Mesenchymal stem cell (in vitro differentiated cells and primary cell): ENCODE results near the gene CDH23.

Experiments used
- DNase-seq: peaks from one replicate; pipeline ENCODE4 v3.0.0-alpha.2; 2013
- H2AFZ ChIP-seq: one replicate; pipeline ENCODE4 v1.6.1; 2013; ENCODE audit warnings: low read depth, mild to moderate bottlenecking, control low read depth, inconsistent platforms, low read length, moderate library complexity
- H2AK5ac ChIP-seq: 2 replicates; pipeline ENCODE4 v1.6.1; 2013; ENCODE audit warnings: low read length, moderate library complexity, mild to moderate bottlenecking, inconsistent platforms; ENCODE audit not compliant: severe bottlenecking
- H2BK120ac ChIP-seq: one replicate; pipeline ENCODE4 v1.6.1; 2013; ENCODE audit warnings: low read depth, mild to moderate bottlenecking, inconsistent platforms, low read length, moderate library complexity
- H2BK12ac ChIP-seq, 2 experiments: one replicate each; pipeline ENCODE4 v1.6.1; 2013; ENCODE audit warnings: inconsistent platforms in 2 of 2, low read length in 2 of 2, mild to moderate bottlenecking in 2 of 2, moderate library complexity in 2 of 2, control low read depth in 1 of 2
- H2BK15ac ChIP-seq: one replicate; pipeline ENCODE4 v1.6.1; 2013; ENCODE audit warnings: mild to moderate bottlenecking, low read depth, inconsistent platforms; ENCODE audit not compliant: poor library complexity, severe bottlenecking
- H2BK5ac ChIP-seq: 2 replicates; pipeline ENCODE4 v1.6.1; 2013; ENCODE audit warnings: low read depth, mild to moderate bottlenecking, low read length, control low read depth, inconsistent platforms; ENCODE audit not compliant: poor library complexity, severe bottlenecking
- H3K14ac ChIP-seq, 2 experiments: one replicate each; pipeline ENCODE4 v1.6.1; 2013; ENCODE audit warnings: inconsistent platforms in 2 of 2, low read length in 2 of 2, control low read depth in 1 of 2, mild to moderate bottlenecking in 1 of 2, moderate library complexity in 1 of 2
- H3K18ac ChIP-seq, 2 experiments: one replicate each; pipeline ENCODE4 v1.6.1; 2013; ENCODE audit warnings: inconsistent platforms in 2 of 2, low read length in 2 of 2, control low read depth in 1 of 2, low read depth in 1 of 2, mild to moderate bottlenecking in 1 of 2
- H3K23ac ChIP-seq, 2 experiments: one replicate each; pipeline ENCODE4 v1.6.1; 2013; ENCODE audit warnings: inconsistent platforms in 2 of 2, low read length in 2 of 2, mild to moderate bottlenecking in 2 of 2, moderate library complexity in 2 of 2, control low read depth in 1 of 2
- H3K27ac ChIP-seq: 2 replicates; pipeline ENCODE4 v1.5.1; 2013; ENCODE audit warnings: mild to moderate bottlenecking, moderate library complexity, low read length, control low read depth, inconsistent platforms; ENCODE audit not compliant: poor library complexity, severe bottlenecking
- H3K27me3 ChIP-seq, 2 experiments: 2 replicates each; pipeline versions ENCODE4 v1.6.1 to v1.7.0; 2013; ENCODE audit warnings: low read length in 2 of 2, mild to moderate bottlenecking in 2 of 2, moderate library complexity in 2 of 2, control low read depth in 1 of 2, inconsistent platforms in 1 of 2; ENCODE audit not compliant: control insufficient read depth in 1 of 2, insufficient read depth in 1 of 2
- H3K36me3 ChIP-seq, 2 experiments: 2 replicates each; pipeline versions ENCODE4 v1.6.1 to v1.7.0; 2013; ENCODE audit warnings: low read length in 2 of 2, control low read depth in 1 of 2, inconsistent platforms in 1 of 2, low read depth in 1 of 2, mild to moderate bottlenecking in 1 of 2; ENCODE audit not compliant: insufficient read depth in 2 of 2, control insufficient read depth in 1 of 2
- H3K4ac ChIP-seq, 2 experiments: one replicate each; pipeline ENCODE4 v1.6.1; 2013; ENCODE audit warnings: inconsistent platforms in 2 of 2, low read length in 2 of 2, mild to moderate bottlenecking in 2 of 2, moderate library complexity in 2 of 2, control low read depth in 1 of 2, low read depth in 1 of 2
- H3K4me1 ChIP-seq: 2 replicates; pipeline ENCODE4 v1.6.1; 2013; ENCODE audit warnings: low read depth, low read length, control low read depth; ENCODE audit not compliant: control insufficient read depth, insufficient read depth
- H3K4me2 ChIP-seq: 2 replicates; pipeline ENCODE4 v1.6.1; 2013; ENCODE audit warnings: low read length, mild to moderate bottlenecking, inconsistent platforms; ENCODE audit not compliant: poor library complexity, severe bottlenecking
- H3K4me3 ChIP-seq, 2 experiments: 2 replicates each; pipeline versions ENCODE4 v1.5.1 to v1.7.0; 2013; ENCODE audit warnings: low read length in 2 of 2, mild to moderate bottlenecking in 2 of 2, control low read depth in 1 of 2, low read depth in 1 of 2; ENCODE audit not compliant: insufficient read depth in 1 of 2
- H3K79me1 ChIP-seq: replicated peaks from 2 replicates; pipeline ENCODE4 v1.6.1; 2013; ENCODE audit warnings: mild to moderate bottlenecking, control low read depth, low read length, inconsistent platforms; ENCODE audit not compliant: poor library complexity, severe bottlenecking
- H3K9ac ChIP-seq: 2 replicates; pipeline ENCODE4 v1.7.0; 2013; ENCODE audit warnings: mild to moderate bottlenecking, low read length, moderate library complexity
- H3K9me3 ChIP-seq: 2 replicates; pipeline ENCODE4 v1.7.0; 2013; ENCODE audit warnings: mild to moderate bottlenecking, low read length; ENCODE audit not compliant: control insufficient read depth
- H4K8ac ChIP-seq: one replicate; pipeline ENCODE4 v1.6.1; 2013; ENCODE audit warnings: inconsistent platforms, mild to moderate bottlenecking, low read length, moderate library complexity
- H4K91ac ChIP-seq: one replicate; pipeline ENCODE4 v1.6.1; 2013; ENCODE audit warnings: mild to moderate bottlenecking, low read length, inconsistent platforms
- WGBS: methylation state at CpG from one replicate; pipeline ENCODE4 v1.1.7; 2013; ENCODE audit warnings: mixed read lengths; 5-methylcytosine and 5-hydroxymethylcytosine counted together

CDH23 gene

GRCh38 chr10:71694567-71694968 is 297.8 kb downstream of the CDH23 start:
- H3K4me3 ChIP-seq, result no peak overlapping the region
- H3K4me2 ChIP-seq, result no peak overlapping the region
- DNase-seq, result no peak
- H3K36me3 ChIP-seq, result no peaks in the 10 kb centered on the region
- WGBS, result 64% methylated on average over 7 of the region's 10 CpGs
- no peak overlapping the region for H3K27ac ChIP-seq
- no peak overlapping the region for H2AFZ ChIP-seq
- peaks cover 21 to 32% of the 10 kb centered on the region in 2 experiments for H3K27me3 ChIP-seq
- H2BK15ac ChIP-seq, result no peak overlapping the region
- no peak overlapping the region for H3K23ac ChIP-seq
- no peaks in the 10 kb centered on the region for H3K9me3 ChIP-seq
- no peak overlapping the region for H3K14ac ChIP-seq
- no peaks in the 10 kb centered on the region for H3K79me1 ChIP-seq
- no peak overlapping the region for H2BK120ac ChIP-seq
- no peak overlapping the region for H3K18ac ChIP-seq
- no peak overlapping the region for H2BK12ac ChIP-seq
- no peak overlapping the region for H3K9ac ChIP-seq
- H2BK5ac ChIP-seq, result no peak overlapping the region
- H2AK5ac ChIP-seq, result no peak overlapping the region
- H3K4ac ChIP-seq, result no peak overlapping the region
- no peak overlapping the region for H4K8ac ChIP-seq
- H4K91ac ChIP-seq, result no peak overlapping the region
- H3K4me1 ChIP-seq, result peaks cover 16% of the 10 kb centered on the region

GRCh38 chr10:71695502-71696476 is 299.1 kb downstream of the CDH23 start:
- H3K4me2 ChIP-seq, result no peak overlapping the region

GRCh38 chr10:71696628-71697326 is 300.1 kb downstream of the CDH23 start:
- peak; percentile 30 for DNase-seq
- Histone ChIP-seq H3K27me3 (peaks cover 34 to 44% of the 10 kb centered on the region in 2 experiments), H3K14ac (no peak overlapping the region), H2BK120ac (no peak overlapping the region), H3K4me1 (peaks cover 16% of the 10 kb centered on the region), H3K27ac (no peak overlapping the region), H4K8ac (no peak overlapping the region), H3K4me2 (no peak overlapping the region), H2AFZ (no peak overlapping the region), H3K9ac (no peak overlapping the region), H3K36me3 (no peaks in the 10 kb centered on the region), H3K9me3 (no peaks in the 10 kb centered on the region), H3K4me3 (no peak overlapping the region), H3K23ac (no peak overlapping the region), H3K4ac (no peak overlapping the region), H2BK15ac (no peak overlapping the region), H3K79me1 (no peaks in the 10 kb centered on the region), H2BK12ac (no peak overlapping the region), H2BK5ac (no peak overlapping the region), H2AK5ac (no peak overlapping the region), H4K91ac (no peak overlapping the region), H3K18ac (no peak overlapping the region)
- WGBS, result 43% methylated on average over 9 of the region's 10 CpGs

More at GRCh38 chr10:71695502-71696476, 299.1 kb downstream of the CDH23 start:
- no peak overlapping the region for H3K4ac ChIP-seq
- H3K36me3 ChIP-seq, result no peaks in the 10 kb centered on the region
- H2BK120ac ChIP-seq, result no peak overlapping the region
- no peak overlapping the region for H3K14ac ChIP-seq
- peaks cover 16% of the 10 kb centered on the region for H3K4me1 ChIP-seq
- no peak overlapping the region for H3K23ac ChIP-seq
- H3K27ac ChIP-seq, result no peak overlapping the region
- no peak overlapping the region for H2BK5ac ChIP-seq
- H3K79me1 ChIP-seq, result no peaks in the 10 kb centered on the region
- no peak overlapping the region for H2AK5ac ChIP-seq
- DNase-seq, result no peak
- H4K8ac ChIP-seq, result no peak overlapping the region
- no peak overlapping the region for H3K4me3 ChIP-seq
- H4K91ac ChIP-seq, result no peak overlapping the region
- H3K9ac ChIP-seq, result no peak overlapping the region
- no peak overlapping the region for H3K18ac ChIP-seq
- H3K9me3 ChIP-seq, result no peaks in the 10 kb centered on the region
- no peak overlapping the region for H2BK15ac ChIP-seq
- H2BK12ac ChIP-seq, result no peak overlapping the region
- H3K27me3 ChIP-seq, result peaks cover 28 to 38% of the 10 kb centered on the region in 2 experiments
- no peak overlapping the region for H2AFZ ChIP-seq
- 72% methylated on average over 14 of the region's 14 CpGs for WGBS
